IMR-90 (cell line): Measurements from ENCODE around the gene PCED1A. TPM values are rescaled to one million over a fixed set of nuclear protein-coding genes. Genes with fewer than 3 reads are reported as not detected.
A peak's percentile ranks its signal among the peaks of the same experiment; 100 is the strongest.

Source experiments
- ATAC-seq: fragments of 200-7000 bp; cut with Tn5 transposase; 2 replicates; pipeline ENCODE4 v1.9.1; 2020; ENCODE audit warnings: low read depth, mild to moderate bottlenecking, moderate library complexity
- BruUV-seq: library from RNA; stranded (reverse); fragments of 400-500 nt; replicated peaks from 2 replicates; lab custom pipeline; 2021; lab: Mats Ljungman, UMichigan
- CTCF ChIA-PET: fragments of 300-600 bp; formaldehyde crosslinking; extraction: SDS; loops from one replicate; lab custom pipeline; 2021; ENCODE audit warnings: antibody characterized with exemption; lab: Yijun Ruan, JAX
- POLR2A ChIA-PET: fragments of 300-600 bp; sonication (Branson Sonifier 250); formaldehyde crosslinking; loops from one replicate; lab custom pipeline; 2022; ENCODE audit warnings: antibody characterized with exemption; ENCODE audit not compliant: unreplicated experiment; lab: Charles Lee
- DNase-seq: peaks from one replicate; pipeline ENCODE4 v3.0.0; 2013
- H2AFZ ChIP-seq: replicated peaks from 2 replicates; pipeline ENCODE3; 2013; ENCODE audit warnings: low read length, mild to moderate bottlenecking; ENCODE audit not compliant: poor library complexity
- H2AK5ac ChIP-seq: 2 replicates; pipeline ENCODE4 v1.6.1; 2013; ENCODE audit warnings: low read depth, low read length, inconsistent platforms
- H2AK9ac ChIP-seq: replicated peaks from 2 replicates; pipeline ENCODE3; 2013; ENCODE audit warnings: mild to moderate bottlenecking, low read depth, low read length, moderate library complexity; ENCODE audit not compliant: poor library complexity
- H2BK120ac ChIP-seq: 2 replicates; pipeline ENCODE4 v1.6.1; 2013; ENCODE audit warnings: low read depth, low read length, inconsistent platforms
- H2BK15ac ChIP-seq: 3 replicates; pipeline ENCODE4 v1.6.1; 2013; ENCODE audit warnings: low read depth, low read length, inconsistent platforms
- H2BK20ac ChIP-seq: 2 replicates; pipeline ENCODE4 v1.6.1; 2013; ENCODE audit warnings: low read depth, mild to moderate bottlenecking, inconsistent platforms, low read length, moderate library complexity
- H2BK5ac ChIP-seq: 2 replicates; pipeline ENCODE4 v1.6.1; 2013; ENCODE audit warnings: mild to moderate bottlenecking, low read depth, low read length, inconsistent platforms; ENCODE audit not compliant: poor library complexity, severe bottlenecking
- H3K14ac ChIP-seq: replicated peaks from 2 replicates; pipeline ENCODE4 v1.6.1; 2013; ENCODE audit warnings: low read depth, low read length, inconsistent platforms
- H3K18ac ChIP-seq: 2 replicates; pipeline ENCODE4 v1.6.1; 2013; ENCODE audit warnings: low read depth, low read length, control low read depth
- H3K23ac ChIP-seq: 2 replicates; pipeline ENCODE4 v1.6.1; 2013; ENCODE audit warnings: low read depth, low read length, inconsistent platforms
- H3K27ac ChIP-seq: 2 replicates; pipeline ENCODE4 v1.5.1; 2013; ENCODE audit warnings: mild to moderate bottlenecking, control low read depth, low read length; ENCODE audit not compliant: insufficient read depth
- H3K27me3 ChIP-seq: 2 replicates; pipeline ENCODE4 v1.6.1; 2013; ENCODE audit warnings: low read length; ENCODE audit not compliant: control insufficient read depth, insufficient read depth
- H3K36me3 ChIP-seq: 2 replicates; pipeline ENCODE4 v1.6.1; 2013; ENCODE audit warnings: low read length, mixed read lengths; ENCODE audit not compliant: control insufficient read depth, insufficient read depth
- H3K4ac ChIP-seq: 2 replicates; pipeline ENCODE4 v1.6.1; 2013; ENCODE audit warnings: low read depth, low read length, inconsistent platforms
- H3K4me1 ChIP-seq: 2 replicates; pipeline ENCODE4 v1.6.1; 2013; ENCODE audit warnings: low read length, mixed read lengths; ENCODE audit not compliant: control insufficient read depth, insufficient read depth
- H3K4me2 ChIP-seq: 2 replicates; pipeline ENCODE4 v1.6.1; 2013; ENCODE audit warnings: low read depth, mild to moderate bottlenecking, control low read depth, low read length, moderate library complexity
- H3K4me3 ChIP-seq: 2 replicates; pipeline ENCODE4 v1.5.1; 2013; ENCODE audit warnings: low read depth, mild to moderate bottlenecking, control low read depth, low read length, moderate library complexity; ENCODE audit not compliant: insufficient read depth
- H3K56ac ChIP-seq: 2 replicates; pipeline ENCODE4 v1.6.1; 2013; ENCODE audit warnings: low read length, inconsistent platforms; ENCODE audit not compliant: insufficient read depth; ENCODE audit errors: extremely low read depth
- H3K79me1 ChIP-seq, 2 experiments: 2 replicates each; pipeline ENCODE4 v1.6.1; 2013; ENCODE audit warnings: low read length in 2 of 2, inconsistent platforms in 1 of 2, low read depth in 1 of 2
- H3K9ac ChIP-seq: 2 replicates; pipeline ENCODE4 v1.6.1; 2013; ENCODE audit warnings: low read depth, low read length, control low read depth
- H3K9me1 ChIP-seq: 2 replicates; pipeline ENCODE4 v1.6.1; 2013; ENCODE audit warnings: low read length, inconsistent platforms; ENCODE audit not compliant: insufficient read depth
- H3K9me3 ChIP-seq: 2 replicates; pipeline ENCODE4 v1.6.1; 2013; ENCODE audit warnings: low read length; ENCODE audit not compliant: control insufficient read depth, insufficient read depth
- H4K20me1 ChIP-seq: 2 replicates; pipeline ENCODE4 v1.6.1; 2013; ENCODE audit warnings: low read length, inconsistent platforms; ENCODE audit not compliant: insufficient read depth
- H4K5ac ChIP-seq: 2 replicates; pipeline ENCODE4 v1.6.1; 2013; ENCODE audit warnings: mild to moderate bottlenecking, low read depth, low read length, control low read depth
- H4K8ac ChIP-seq, 2 experiments: 2 replicates each; pipeline ENCODE4 v1.6.1; 2013; ENCODE audit warnings: low read depth in 2 of 2, low read length in 2 of 2, control low read depth in 1 of 2, inconsistent platforms in 1 of 2
- H4K91ac ChIP-seq: 2 replicates; pipeline ENCODE4 v1.6.1; 2013; ENCODE audit warnings: low read depth, low read length, inconsistent platforms; ENCODE audit not compliant: insufficient read depth
- ELK1 ChIP-seq: fragments of 150-350 bp; IDR thresholded peaks from 2 replicates; pipeline ENCODE4 v1.6.1; 2016; ENCODE audit warnings: low read depth, mild to moderate bottlenecking, low read length, moderate library complexity, borderline replicate concordance
- WGBS, 2 experiments: methylation state at CpG; one replicate each; pipeline versions ENCODE4 v1.1.5 to v1.1.7; 2013; ENCODE audit warnings: missing lambda C conversion rate in 2 of 2; ENCODE audit not compliant: insufficient read length in 1 of 2; ENCODE audit errors: extremely low coverage in 2 of 2; 5-methylcytosine and 5-hydroxymethylcytosine counted together
- dilution Hi-C: fragments of 300-500 bp; cut with HindIII; formaldehyde crosslinking; loops from one replicate; pipeline ENCODE4 v1.14.3; 2018; ENCODE audit warnings: low sequenced_read_pairs; ENCODE audit not compliant: unreplicated experiment
- in situ Hi-C: fragments of 300-500 bp; cut with MboI; formaldehyde crosslinking; loops from 3 replicates; pipeline ENCODE4 v1.14.3; 2019; ENCODE audit warnings: low sequenced_read_pairs, inconsistent platforms, mixed read lengths
- intact Hi-C: fragments of 100-400 bp; cut with micrococcal nuclease; formaldehyde crosslinking; loops from 2 replicates; pipeline ENCODE4 v1.10.0; 2022
- polyA plus RNA-seq, 3 experiments: library from polyadenylated mRNA; depleted of rRNA; stranded (reverse); fragments of >200 nt; gene quantifications; 2 replicates each; pipeline ENCODE4 v1.2.3, GENCODE V29; 2012; ENCODE audit warnings: low replicate concordance in 1 of 3
- total RNA-seq: library from RNA; depleted of rRNA; stranded (reverse); fragments of >200 nt; gene quantifications from 2 replicates; pipeline ENCODE4 v1.2.3, GENCODE V29; 2012

Gene PCED1A
- total and polyA plus RNA-seq, 2 of the 4 experiments (the other 2 are of a cell fraction) = 9.7 to 33.4 TPM

GRCh38 chr20:2806351-2806701, 34.1 kb downstream of the PCED1A start:
- no peak overlapping the region for H3K4ac ChIP-seq
- ChIA-PET CTCF (no interaction called here), POLR2A (no interaction called here)
- H4K91ac ChIP-seq = no peak overlapping the region
- H3K36me3 ChIP-seq = no peaks in the 10 kb centered on the region
- H2BK120ac ChIP-seq = no peak overlapping the region
- DNase-seq (no peak), ATAC-seq (no peak)
- no peak overlapping the region for H3K27ac ChIP-seq
- H3K4me3 ChIP-seq = no peak overlapping the region
- H2BK20ac ChIP-seq = no peak overlapping the region
- TF ChIP-seq ELK1 = no peak
- no peak overlapping the region for H3K9ac ChIP-seq
- H2BK15ac ChIP-seq = no peak overlapping the region
- no peak overlapping the region for H3K56ac ChIP-seq
- peaks cover 55% of the 10 kb centered on the region for H3K27me3 ChIP-seq
- 0 out of 2 replicates have a peak, but pooled peaks cover 5% of the 10 kb centered on the region for H3K9me3 ChIP-seq
- 33% methylated on average over 1 of the region's 4 CpGs; no CpG with 5 or more reads in 1 of the 2 experiments for WGBS, 2 experiments
- peak overlapping the region; percentile 65 for H2AFZ ChIP-seq
- no peak overlapping the region for H3K18ac ChIP-seq
- no peak overlapping the region for H4K8ac ChIP-seq
- dilution Hi-C loops (no loop called here), intact Hi-C loops (no loop called here), in situ Hi-C loops (loop anchor here (25.0 kb wide), 1 partner anchor 694 kb away; the partner anchor contains the start of gene STK35)
- no peak overlapping the region for H4K5ac ChIP-seq
- no TSS peak for BruUV-seq
- no peak overlapping the region for H3K14ac ChIP-seq
- H3K79me1 ChIP-seq = no peaks in the 10 kb centered on the region
- 0 out of 2 replicates have a peak, but pooled peaks cover 3% of the 10 kb centered on the region for H3K4me1 ChIP-seq
- H3K9me1 ChIP-seq = peaks cover 3% of the 10 kb centered on the region; the same call in 1 of the 2 replicates
- H3K4me2 ChIP-seq = no peak overlapping the region
- H2AK5ac ChIP-seq = no peak overlapping the region
- H2AK9ac ChIP-seq = no peak overlapping the region
- H2BK5ac ChIP-seq = no peak overlapping the region
- H3K23ac ChIP-seq = no peak overlapping the region
- no peaks in the 10 kb centered on the region for H4K20me1 ChIP-seq
